Fibroblast of skin of right biceps (primary cell): Measurements from ENCODE around the gene GSC.
"Not testable (repeated sequence)": the region's sequence is repeated elsewhere in the genome, so short reads cannot be mapped to it uniquely, and the experiment has no call there.

Experiments used
- DNase-seq: peaks from one replicate; pipeline ENCODE4 v3.0.0-alpha.2; 2013

The GSC gene

GRCh38 chr14:94738097-94738496 is 31.8 kb downstream of the GSC start:
- no peak for DNase-seq

- no peak for DNase-seq
These were observed 41.0 kb downstream of the GSC start for GRCh38 chr14:94728950-94729349.

- DNase-seq = not testable (repeated sequence)
These were observed 41.5 kb downstream of the GSC start for GRCh38 chr14:94728440-94728839.

GRCh38 chr14:94726649-94727048 is 43.3 kb downstream of the GSC start:
- DNase-seq = not testable (repeated sequence)

- DNase-seq = no peak
These were observed 44.9 kb downstream of the GSC start for GRCh38 chr14:94724993-94725392.

GRCh38 chr14:94722397-94722796 is 47.5 kb downstream of the GSC start:
- no peak for DNase-seq
